ENCODE results near the gene AGAP9. TPM values are rescaled to one million over a fixed set of nuclear protein-coding genes. Genes with fewer than 3 reads are reported as not detected.

The AGAP9 gene
- total and polyA plus RNA-seq, 2 of the 8 experiments (the other 6 are each of a cell fraction or from before 2014, with no cell fraction given), result 7.2 to 9.3 TPM

- H3K23me2 ChIP-seq (ENCODE audit: low read depth, low read length), result peaks cover 2% of the 10 kb centered on the region; the same call in 1 of the 2 replicates
- H3K79me2 ChIP-seq (ENCODE audit: control insufficient read depth in 1 of 2, insufficient read depth in 2 of 2, low read length in 2 of 2), result no peaks in the 10 kb centered on the region
- no peak overlapping the region for H2BK120ac ChIP-seq (replicated peaks; ENCODE audit: low read depth, low read length)
- WGBS, 2 experiments (ENCODE audit: extremely low coverage in 1 of 2, insufficient coverage in 1 of 2, insufficient read length in 1 of 2, insufficient replicate concordance in 2 of 2, low coverage in 1 of 2, low lambda C conversion rate in 2 of 2, missing lambda C conversion rate in 1 of 2), result 92% methylated on average over 1 of the region's 1 CpG; no CpG with 5 or more reads in 1 of the 2 experiments
- H2BK12ac ChIP-seq (ENCODE audit: low read depth, low read length), result no peak overlapping the region
- H3K18ac ChIP-seq (ENCODE audit: extremely low read depth, low read length), result no peak overlapping the region
- no peak overlapping the region for H3K56ac ChIP-seq (replicated peaks; ENCODE audit: insufficient read length, low read depth, low read length)
- no peak overlapping the region for H2BK15ac ChIP-seq (ENCODE audit: low read length)
- no peaks in the 10 kb centered on the region for H3K9me3 ChIP-seq (ENCODE audit: insufficient read depth in 2 of 2, low read depth in 1 of 2, low read length in 1 of 2)
- H2BK5ac ChIP-seq (ENCODE audit: low read depth, low read length), result no peak overlapping the region
- H3K4me2 ChIP-seq (ENCODE audit: insufficient read depth in 1 of 2, low read depth in 2 of 2, low read length in 2 of 2), result no peak overlapping the region
- no peak overlapping the region for H3K4me3 ChIP-seq (ENCODE audit: extremely low read depth in 1 of 4, insufficient read depth in 2 of 4, low read depth in 3 of 4, low read length in 4 of 4)
- H3K79me1 ChIP-seq (ENCODE audit: low read depth, low read length), result no peaks in the 10 kb centered on the region
- no peaks in the 10 kb centered on the region for H3K27me3 ChIP-seq (replicated peaks in 1 of 4; ENCODE audit: control insufficient read depth in 3 of 4, extremely low read depth in 1 of 4, insufficient read depth in 3 of 4, low read length in 3 of 4)
- H3K9ac ChIP-seq (replicated peaks in 1 of 4; ENCODE audit: extremely low read depth in 1 of 4, low read depth in 3 of 4, low read length in 3 of 4), result no peak overlapping the region
- H4K5ac ChIP-seq (ENCODE audit: insufficient read length, low read depth, low read length), result no peak overlapping the region
- POLR2A ChIA-PET (ENCODE audit: partially characterized antibody), result no interaction called here
- no peak overlapping the region for H3K14ac ChIP-seq (ENCODE audit: insufficient read length)
- no peaks in the 10 kb centered on the region for H4K20me1 ChIP-seq (replicated peaks in 1 of 2; ENCODE audit: control insufficient read depth in 1 of 2, insufficient read depth in 2 of 2, low read length in 2 of 2)
- no peak overlapping the region for H2AFZ ChIP-seq (ENCODE audit: low read length)
- CTCF ChIA-PET (ENCODE audit: partially characterized antibody), result interaction anchor here (1.3 kb wide), 1 partner anchor 18 kb away, joined by 4 read pairs; no protein-coding TSS in a partner anchor
- no peak overlapping the region for H3K4ac ChIP-seq (replicated peaks; ENCODE audit: insufficient read length, low read depth, low read length)
- H4K8ac ChIP-seq (ENCODE audit: extremely low read depth, insufficient read depth, low read length), result no peak overlapping the region
- no peak overlapping the region for H3K23ac ChIP-seq (ENCODE audit: insufficient read length)
- H3K4me1 ChIP-seq (replicated peaks in 1 of 4; ENCODE audit: control insufficient read depth in 3 of 4, insufficient read depth in 4 of 4, low read length in 3 of 4), result no peaks in the 10 kb centered on the region
- FAIRE-seq (no peak), DNase-seq (ENCODE audit: low read depth in 1 of 2, low spot score in 2 of 2) (peak in 1 of 2 experiments; percentile 10)
- no peak overlapping the region for H2AK5ac ChIP-seq (ENCODE audit: low read depth, low read length)
- no peak overlapping the region for H3K27ac ChIP-seq (ENCODE audit: low read depth, low read length)
- no peak overlapping the region for H4K91ac ChIP-seq (replicated peaks; ENCODE audit: insufficient read length, low read length)
- no peak overlapping the region for H2BK20ac ChIP-seq (ENCODE audit: low read length)
- H3K36me3 ChIP-seq (ENCODE audit: control insufficient read depth in 2 of 4, insufficient read depth in 4 of 4, low read length in 3 of 4), result no peaks in the 10 kb centered on the region
- TF ChIP-seq, protein P1, sequence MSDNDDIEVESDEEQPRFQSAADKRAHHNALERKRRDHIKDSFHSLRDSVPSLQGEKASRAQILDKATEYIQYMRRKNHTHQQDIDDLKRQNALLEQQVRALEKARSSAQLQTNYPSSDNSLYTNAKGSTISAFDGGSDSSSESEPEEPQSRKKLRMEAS (IDR thresholded peaks at IDR 0.05), result no peak
Observed at GRCh38 chr10:47457826-47458225, 65.6 kb downstream of the AGAP9 start.
